ENCODE measurements around the gene SMIM10L2A.
"Not testable (repeated sequence)": the region's sequence is repeated elsewhere in the genome, so short reads cannot be mapped to it uniquely, and the experiment has no call there.

SMIM10L2A gene

DNA sequence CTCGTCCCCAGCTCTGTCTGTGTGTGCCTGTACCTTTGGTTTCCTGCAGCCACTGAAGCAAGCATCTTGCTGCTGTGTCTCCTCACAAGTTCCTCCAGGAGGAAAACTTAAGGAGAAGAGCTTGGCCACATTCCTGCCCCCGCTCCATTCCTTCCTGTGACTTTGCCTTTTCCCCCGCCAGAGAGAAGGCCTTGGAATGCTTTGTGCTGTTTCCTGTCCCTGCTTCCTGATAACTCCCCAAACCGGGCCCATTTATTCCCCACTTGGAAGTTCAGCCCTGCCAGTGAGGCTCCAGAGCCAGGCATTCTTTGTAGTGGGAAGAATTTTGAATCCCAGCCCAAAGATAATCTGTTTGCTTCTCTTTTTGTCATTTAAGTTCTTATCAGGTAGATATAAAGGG is 33.1 kb downstream of the SMIM10L2A start:
- no peak for DNase-seq (ENCODE audit: low spot score)

GRCh38 chrX:135461756-135462155 is 40.0 kb downstream of the SMIM10L2A start:
- DNase-seq (ENCODE audit: low spot score), result not testable (repeated sequence)

DNA sequence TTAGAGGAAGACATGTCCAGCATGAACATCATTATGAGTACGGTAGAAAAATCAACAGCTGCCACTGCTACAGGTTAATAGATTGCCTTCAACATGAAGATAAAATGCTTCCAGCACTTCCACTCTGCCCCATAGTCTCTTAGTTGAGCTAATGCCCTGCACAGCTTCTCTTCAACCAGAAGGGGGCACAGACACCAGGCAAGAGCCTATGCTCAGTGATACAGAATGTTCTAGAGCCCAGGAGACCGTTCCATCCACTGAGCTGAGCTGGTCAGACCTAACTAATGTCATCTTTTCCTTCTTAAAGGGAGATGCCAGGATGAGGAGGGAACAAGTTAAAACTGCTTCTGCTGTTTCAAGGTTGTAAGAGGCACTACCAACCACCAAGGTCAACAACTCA is 42.2 kb downstream of the SMIM10L2A start:
- no peak for DNase-seq (ENCODE audit: low spot score)

- no peak for DNase-seq (ENCODE audit: low spot score)
These were observed 54.6 kb downstream of the SMIM10L2A start for GRCh38 chrX:135476378-135476777.

DNA sequence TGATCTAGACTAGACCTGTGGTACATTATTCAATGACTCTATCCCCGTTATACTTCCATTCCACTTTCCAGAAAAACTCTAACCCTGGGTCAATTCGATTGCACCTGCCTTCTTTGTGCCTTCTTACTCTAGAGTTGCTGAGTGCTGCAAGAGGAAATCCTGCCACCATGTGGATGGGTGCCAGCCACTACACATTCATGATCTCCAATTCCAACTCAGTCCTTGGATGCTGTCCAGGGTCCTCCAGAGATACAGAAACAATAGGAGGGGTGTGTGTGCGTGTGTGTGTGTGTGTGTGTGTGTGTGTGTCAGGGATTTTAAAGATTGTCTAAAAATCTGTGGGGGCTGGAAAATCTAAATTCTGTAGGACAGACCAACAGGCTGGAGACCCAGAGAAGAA is 55.8 kb downstream of the SMIM10L2A start:
- DNase-seq (ENCODE audit: low spot score), result peak; percentile 82
